NT2/D1 (cell line): Measurements from ENCODE around the gene ANKRD55.
"Not testable (repeated sequence)": the region's sequence is repeated elsewhere in the genome, so short reads cannot be mapped to it uniquely, and the experiment has no call there.

Experiments used
- DNase-seq: peaks from one replicate; pipeline ENCODE4 v3.0.0-alpha.2; 2011; ENCODE audit warnings: low read depth, low spot score
- H3K27me3 ChIP-seq: 2 replicates; pipeline ENCODE4 v1.6.0; 2011; ENCODE audit warnings: mild to moderate bottlenecking; ENCODE audit not compliant: insufficient read length, insufficient read depth
- H3K36me3 ChIP-seq: 2 replicates; pipeline ENCODE4 v1.6.1; 2011; ENCODE audit warnings: mild to moderate bottlenecking, low read length, mixed read lengths; ENCODE audit not compliant: insufficient read depth, insufficient read length
- H3K4me1 ChIP-seq: 2 replicates; pipeline ENCODE4 v1.5.1; 2011; ENCODE audit not compliant: insufficient read depth, insufficient read length
- H3K4me3 ChIP-seq: 2 replicates; pipeline ENCODE4 v1.5.1; 2011; ENCODE audit warnings: low read depth; ENCODE audit not compliant: insufficient read length
- H3K9ac ChIP-seq: 2 replicates; pipeline ENCODE4 v1.6.0; 2011; ENCODE audit warnings: low read depth; ENCODE audit not compliant: insufficient read length
- H3K9me3 ChIP-seq: 2 replicates; pipeline ENCODE4 v1.5.1; 2011; ENCODE audit warnings: mild to moderate bottlenecking, low read length; ENCODE audit not compliant: insufficient read depth
- SUZ12 ChIP-seq: IDR thresholded peaks from 2 replicates; pipeline ENCODE4 v1.6.1; 2011; ENCODE audit not compliant: insufficient read length, insufficient read depth; ENCODE audit errors: extremely low read depth
- YY1 ChIP-seq: IDR thresholded peaks from 2 replicates; pipeline ENCODE4 v1.6.1; 2011; ENCODE audit not compliant: insufficient read length, insufficient read depth
- ZNF274 ChIP-seq: IDR thresholded peaks from 2 replicates; pipeline ENCODE4 v1.6.1; 2011; ENCODE audit warnings: mild to moderate bottlenecking, low read depth, low read length

ANKRD55 gene

DNA sequence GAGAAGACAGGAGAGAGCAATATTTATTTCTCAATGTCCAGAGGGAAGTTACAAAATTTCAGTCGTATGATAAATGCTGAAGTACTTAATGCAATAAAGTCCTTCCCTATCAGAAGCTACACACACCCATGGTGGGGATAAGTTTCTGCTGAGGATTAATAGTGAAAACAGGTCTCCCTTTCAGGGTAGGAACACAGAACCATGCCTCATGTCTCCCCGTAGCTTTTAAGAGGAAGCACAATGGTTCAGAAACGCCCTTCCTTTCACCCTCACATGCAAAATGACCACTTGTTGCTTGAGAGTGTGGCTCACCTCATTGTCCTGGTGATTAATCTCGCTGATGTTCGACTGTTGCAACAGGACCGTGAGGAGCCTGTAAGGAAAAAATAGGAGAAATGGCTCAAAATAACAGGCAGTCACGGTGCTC lies 73.6 kb downstream of the ANKRD55 start:
- Histone ChIP-seq H3K9me3 (no peaks in the 10 kb centered on the region), H3K4me1 (peaks cover 7% of the 10 kb centered on the region), H3K4me3 (no peak overlapping the region), H3K36me3 (no peaks in the 10 kb centered on the region), H3K27me3 (no peaks in the 10 kb centered on the region), H3K9ac (no peak overlapping the region)
- no peak for DNase-seq
- TF ChIP-seq YY1, result no peak
- TF ChIP-seq ZNF274, result no peak

DNA sequence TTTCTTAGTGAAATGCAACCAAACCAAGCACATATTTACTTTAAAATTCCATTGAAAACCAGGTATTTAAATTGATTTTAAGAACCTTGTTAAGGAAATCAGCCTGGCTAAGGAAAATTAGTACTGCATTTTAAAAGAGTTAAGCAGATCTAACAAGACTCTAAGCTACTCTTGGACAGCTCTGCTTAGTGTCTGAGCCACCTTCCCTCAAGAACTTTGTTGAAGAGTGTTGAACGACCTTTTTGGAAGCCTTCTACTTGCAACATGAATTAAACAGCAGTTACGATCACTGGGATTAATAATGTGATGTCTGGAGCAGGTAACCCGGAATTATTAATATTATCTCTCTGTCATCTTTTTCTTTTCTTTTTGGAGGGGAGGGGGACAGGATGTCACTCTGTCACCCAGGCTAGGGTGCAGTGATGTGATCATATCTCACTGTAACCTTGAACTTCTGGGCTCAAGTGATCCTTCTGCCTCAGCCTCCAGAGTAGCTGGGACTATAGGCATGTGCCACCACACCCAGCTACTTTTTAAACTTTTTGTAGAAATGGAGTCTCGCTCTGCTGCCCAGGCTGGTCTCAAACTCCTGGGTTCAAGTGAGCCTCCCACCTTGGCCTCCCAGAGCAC lies 74.7 kb downstream of the ANKRD55 start:
- peaks cover 7% of the 10 kb centered on the region for H3K4me1 ChIP-seq
- H3K27me3 ChIP-seq, result no peaks in the 10 kb centered on the region
- TF ChIP-seq ZNF274, result no peak
- TF ChIP-seq SUZ12, result no peak
- no peak for TF ChIP-seq YY1
- H3K9ac ChIP-seq, result no peak overlapping the region
- H3K4me3 ChIP-seq, result no peak overlapping the region
- no peaks in the 10 kb centered on the region for H3K9me3 ChIP-seq
- DNase-seq, result no peak
- no peaks in the 10 kb centered on the region for H3K36me3 ChIP-seq

- H3K36me3 ChIP-seq, H3K4me1 ChIP-seq: not testable (repeated sequence)
Measured at GRCh38 chr5:56157191-56157621, 75.9 kb downstream of the ANKRD55 start.

GRCh38 chr5:56156585-56157190 lies 76.4 kb downstream of the ANKRD55 start:
- H3K9ac ChIP-seq, H3K9me3 ChIP-seq, H3K4me1 ChIP-seq, H3K27me3 ChIP-seq, H3K36me3 ChIP-seq, H3K4me3 ChIP-seq, DNase-seq: not testable (repeated sequence)

More at GRCh38 chr5:56157191-56157621, 75.9 kb downstream of the ANKRD55 start:
- H3K4me3 ChIP-seq, H3K9me3 ChIP-seq, H3K27me3 ChIP-seq, DNase-seq, H3K9ac ChIP-seq: not testable (repeated sequence)

DNA sequence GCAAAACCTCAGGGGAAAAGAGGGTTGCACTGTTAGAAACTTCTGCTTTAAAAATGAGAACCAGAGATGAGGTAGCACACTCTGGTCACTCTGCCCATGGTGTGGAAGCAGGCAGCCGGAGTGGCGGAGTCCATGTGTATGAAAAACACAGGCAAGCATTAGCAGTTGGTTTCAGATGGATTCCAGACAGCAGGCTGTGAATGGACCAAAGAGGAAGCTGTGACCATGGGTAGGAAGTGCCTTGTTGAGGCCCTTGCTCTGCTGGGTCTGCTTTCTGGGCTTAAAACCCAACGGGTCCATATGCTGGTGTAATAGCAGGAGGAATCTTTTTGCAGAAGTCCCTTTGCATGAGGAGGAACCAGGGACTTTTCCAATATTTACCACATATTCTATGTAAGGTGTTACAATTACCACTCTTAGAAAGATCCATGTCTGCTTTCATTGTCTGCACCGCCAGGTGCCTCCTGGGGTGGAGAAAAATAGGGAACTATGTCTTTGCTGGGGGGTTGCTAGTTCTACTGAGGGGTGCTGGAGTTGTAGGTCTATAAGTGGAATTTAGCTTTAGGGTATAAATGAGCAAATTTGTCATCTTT lies 77.0 kb downstream of the ANKRD55 start:
- H3K9ac ChIP-seq, result no peak overlapping the region
- H3K4me1 ChIP-seq, result peaks cover 3% of the 10 kb centered on the region
- TF ChIP-seq ZNF274, result no peak
- no peak for TF ChIP-seq YY1
- no peak for TF ChIP-seq SUZ12
- H3K4me3 ChIP-seq, result no peak overlapping the region
- no peaks in the 10 kb centered on the region for H3K9me3 ChIP-seq
- H3K36me3 ChIP-seq, result no peaks in the 10 kb centered on the region
- H3K27me3 ChIP-seq, result no peaks in the 10 kb centered on the region
- DNase-seq, result no peak

DNA sequence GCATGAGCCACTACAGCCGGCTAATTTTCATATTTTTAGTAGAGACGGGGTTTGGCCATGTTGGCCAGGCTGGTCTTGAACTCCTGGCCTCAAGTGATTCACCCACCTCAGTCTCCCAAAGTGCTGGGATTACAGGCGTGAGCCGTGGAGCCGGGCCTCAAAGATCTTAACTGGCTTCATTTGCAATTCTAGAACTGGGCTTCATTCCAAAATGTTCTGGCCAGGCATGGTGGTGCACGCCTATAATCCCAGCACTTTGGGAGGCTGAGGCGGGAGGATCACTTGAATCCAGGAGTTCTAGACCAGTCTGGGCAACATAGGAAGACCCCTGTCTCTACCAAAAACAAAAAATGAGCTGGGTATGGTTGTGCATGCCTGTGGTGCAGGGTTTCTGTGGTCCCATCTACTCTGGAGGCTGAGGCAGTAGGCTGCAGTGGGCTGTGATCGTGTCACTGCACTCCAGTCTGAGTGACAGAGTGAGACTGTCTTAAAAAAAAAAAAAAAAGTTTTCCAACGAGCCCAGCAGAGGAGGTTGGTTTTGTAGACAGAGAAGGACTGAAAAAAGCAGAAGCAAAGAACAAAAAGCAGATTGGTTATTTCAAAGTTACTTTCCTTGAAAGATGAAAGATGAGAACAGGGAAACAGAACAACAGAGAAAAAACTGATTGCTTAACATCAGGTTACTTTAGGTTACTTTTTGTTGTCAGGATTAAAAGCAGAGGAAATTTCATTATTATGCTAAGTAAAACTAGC lies 78.2 kb downstream of the ANKRD55 start:
- DNase-seq, result no peak
- Histone ChIP-seq H3K9me3 (no peaks in the 10 kb centered on the region), H3K27me3 (no peaks in the 10 kb centered on the region), H3K9ac (no peak overlapping the region), H3K36me3 (no peaks in the 10 kb centered on the region), H3K4me3 (no peak overlapping the region), H3K4me1 (peaks cover 3% of the 10 kb centered on the region)
- TF ChIP-seq SUZ12, result no peak
- no peak for TF ChIP-seq ZNF274
- no peak for TF ChIP-seq YY1

DNA sequence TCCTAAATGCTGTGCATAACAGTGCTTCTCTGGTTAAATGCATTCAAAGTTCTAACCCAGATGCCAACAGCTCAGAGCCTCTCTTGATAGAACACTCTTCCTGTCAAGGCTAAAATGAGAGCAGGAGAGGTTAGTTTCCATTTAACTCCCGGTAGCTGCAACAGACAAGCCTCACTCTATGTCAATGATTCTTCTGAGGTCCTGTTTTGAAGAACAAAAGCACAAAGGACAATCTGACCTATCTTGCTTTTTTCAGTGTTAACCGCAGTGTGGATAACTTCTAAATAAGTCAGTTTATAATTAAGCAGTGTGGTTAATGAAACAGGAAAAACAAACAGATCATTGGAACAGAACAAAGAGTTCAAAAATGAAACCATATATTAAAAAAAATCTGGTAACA lies 80.7 kb downstream of the ANKRD55 start:
- Histone ChIP-seq H3K9ac (no peak overlapping the region), H3K27me3 (no peaks in the 10 kb centered on the region), H3K4me3 (no peak overlapping the region), H3K4me1 (peaks cover 3% of the 10 kb centered on the region), H3K9me3 (no peaks in the 10 kb centered on the region), H3K36me3 (no peaks in the 10 kb centered on the region)
- DNase-seq, result no peak
- no peak for TF ChIP-seq SUZ12
- TF ChIP-seq ZNF274, result no peak
- no peak for TF ChIP-seq YY1

- not testable (repeated sequence) for H3K27me3 ChIP-seq, H3K4me1 ChIP-seq, H3K9me3 ChIP-seq, H3K9ac ChIP-seq, H3K4me3 ChIP-seq, DNase-seq, H3K36me3 ChIP-seq
Measured at GRCh38 chr5:56150756-56151155, 82.4 kb downstream of the ANKRD55 start.
